Raji (cell line): Measurements from ENCODE around the gene GTF3C6.

ENCODE experiments used
- POLR2A ChIP-seq: IDR thresholded peaks from 2 replicates; pipeline ENCODE4 v1.6.1; 2011; ENCODE audit warnings: low read depth, low read length, control low read depth; ENCODE audit not compliant: insufficient read depth

GTF3C6 gene

GRCh38 chr6:110960014-110960390 is 1.5 kb downstream of the GTF3C6 start:
- TF ChIP-seq POLR2A, result no peak

GRCh38 chr6:110965629-110966229 is 7.2 kb downstream of the GTF3C6 start:
- TF ChIP-seq POLR2A, result no peak

- TF ChIP-seq POLR2A, result no peak
Measured at GRCh38 chr6:110971468-110971867, 13.0 kb downstream of the GTF3C6 start.

- no peak for TF ChIP-seq POLR2A
Measured at GRCh38 chr6:110976575-110976974, 18.1 kb downstream of the GTF3C6 start.

GRCh38 chr6:110979565-110980101 is 21.1 kb downstream of the GTF3C6 start:
- TF ChIP-seq POLR2A, result no peak

- no peak for TF ChIP-seq POLR2A
Measured at GRCh38 chr6:110980227-110980626, 21.7 kb downstream of the GTF3C6 start.

- no peak for TF ChIP-seq POLR2A
Measured at GRCh38 chr6:110980648-110981047, 22.1 kb downstream of the GTF3C6 start.

GRCh38 chr6:110981202-110981600 is 22.7 kb downstream of the GTF3C6 start:
- no peak for TF ChIP-seq POLR2A

- no peak for TF ChIP-seq POLR2A
Measured at GRCh38 chr6:110990840-110991576, 32.5 kb downstream of the GTF3C6 start.

GRCh38 chr6:110996691-110997090 is 38.2 kb downstream of the GTF3C6 start:
- TF ChIP-seq POLR2A, result no peak

- no peak for TF ChIP-seq POLR2A
Measured at GRCh38 chr6:110999634-111000270, 41.2 kb downstream of the GTF3C6 start.

- no peak for TF ChIP-seq POLR2A
Measured at GRCh38 chr6:111002350-111002749, 43.8 kb downstream of the GTF3C6 start.

- TF ChIP-seq POLR2A, result no peak
Measured at GRCh38 chr6:111011360-111012142, 53.0 kb downstream of the GTF3C6 start.

- TF ChIP-seq POLR2A, result no peak
Measured at GRCh38 chr6:111012143-111012452, 53.6 kb downstream of the GTF3C6 start.

- no peak for TF ChIP-seq POLR2A
Measured at GRCh38 chr6:111013144-111013915, 54.8 kb downstream of the GTF3C6 start.
